B cell (primary cell): Measurements from ENCODE around the gene KLF7. TPM values are rescaled to one million over a fixed set of nuclear protein-coding genes. Genes with fewer than 3 reads are reported as not detected.

ENCODE experiments used
- ATAC-seq: fragments of 200-7000 bp; cut with Tn5 transposase; one replicate; pipeline ENCODE4 v1.10.0; 2021; ENCODE audit warnings: low read depth, mild to moderate bottlenecking, moderate number of reproducible peaks, moderate library complexity
- CTCF ChIA-PET: fragments of 350-600 bp; sonication (Branson Sonifier 250); formaldehyde crosslinking; loops from one replicate; lab custom pipeline; 2021; ENCODE audit warnings: antibody characterized with exemption, inconsistent platforms; lab: Charles Lee
- POLR2A ChIA-PET: fragments of 350-600 bp; sonication (Branson Sonifier 250); formaldehyde crosslinking; loops from one replicate; lab custom pipeline; 2021; ENCODE audit warnings: antibody characterized with exemption; lab: Charles Lee
- DNase-seq: peaks from one replicate; pipeline ENCODE4 v3.0.0; 2013
- H2AFZ ChIP-seq: 2 replicates; pipeline ENCODE4 v1.6.1; 2012; ENCODE audit warnings: mild to moderate bottlenecking, low read depth, low read length; ENCODE audit not compliant: insufficient read depth, poor library complexity, severe bottlenecking
- H3K27ac ChIP-seq, 2 donors: 1 replicate in 1 of 2; 2 replicates in 1 of 2; pipeline ENCODE4 v1.5.1; 2012 to 2013; ENCODE audit warnings: low read length in 2 of 2, mild to moderate bottlenecking in 2 of 2, moderate library complexity in 1 of 2
- H3K27me3 ChIP-seq, 4 experiments: fragments of 200-600 bp in 1 of 4; sonication (generic) in 1 of 4; replicated peaks in 1 of 4; 1 replicate in 2 of 4; 2 replicates in 2 of 4; pipeline versions ENCODE4 v1.6.1 to v1.7.0; 2013 to 2016; ENCODE audit warnings: low read length in 3 of 4, mild to moderate bottlenecking in 2 of 4, mixed read lengths in 1 of 4, moderate library complexity in 1 of 4; ENCODE audit not compliant: insufficient read depth in 4 of 4, control insufficient read depth in 3 of 4; ENCODE audit errors: control extremely low read depth in 1 of 4
- H3K36me3 ChIP-seq, 2 experiments: replicated peaks in 1 of 2; 1 replicate in 1 of 2; 2 replicates in 1 of 2; pipeline versions ENCODE4 v1.6.1 to v1.7.1; 2013; ENCODE audit warnings: low read length in 1 of 2; ENCODE audit not compliant: insufficient read depth in 2 of 2, control insufficient read depth in 1 of 2; ENCODE audit errors: control extremely low read depth in 1 of 2, extremely low read depth in 1 of 2
- H3K4me1 ChIP-seq, 2 donors: fragments of 200-600 bp in 1 of 2; sonication (generic) in 1 of 2; 1 replicate in 1 of 2; 2 replicates in 1 of 2; pipeline versions ENCODE4 v1.5.1 to v1.6.1; 2013 to 2017; ENCODE audit warnings: low read length in 2 of 2; ENCODE audit not compliant: control insufficient read depth in 2 of 2, insufficient read depth in 2 of 2
- H3K4me2 ChIP-seq: replicated peaks from 2 replicates; pipeline ENCODE3; 2012; ENCODE audit warnings: mild to moderate bottlenecking, low read depth, low read length; ENCODE audit not compliant: poor library complexity, severe bottlenecking
- H3K4me3 ChIP-seq, 5 experiments: fragments of 200-600 bp in 1 of 5; sonication (generic) in 1 of 5; 1 replicate in 3 of 5; 2 replicates in 2 of 5; pipeline versions ENCODE4 v1.5.1 to v1.7.0; 2011 to 2016; ENCODE audit warnings: low read length in 4 of 5, mild to moderate bottlenecking in 4 of 5, low read depth in 2 of 5, control low read depth in 1 of 5, moderate library complexity in 1 of 5; ENCODE audit not compliant: insufficient read depth in 1 of 5; ENCODE audit errors: control extremely low read depth in 1 of 5, extremely low read depth in 1 of 5
- H3K79me2 ChIP-seq: fragments of 200-600 bp; sonication (generic); one replicate; pipeline ENCODE4 v1.6.0; 2016; ENCODE audit warnings: low read length; ENCODE audit not compliant: control insufficient read depth, insufficient read depth
- H3K9ac ChIP-seq: fragments of 200-600 bp; sonication (generic); 2 replicates; pipeline ENCODE4 v1.6.1; 2017; ENCODE audit warnings: mild to moderate bottlenecking, low read length, moderate library complexity
- H3K9me3 ChIP-seq, 3 donors: one replicate each; pipeline versions ENCODE4 v1.6.1 to v1.7.1; 2013; ENCODE audit warnings: low read length in 2 of 3; ENCODE audit not compliant: control insufficient read depth in 2 of 3, insufficient read depth in 1 of 3; ENCODE audit errors: control extremely low read depth in 1 of 3
- H4K20me1 ChIP-seq: 2 replicates; pipeline ENCODE4 v1.6.0; 2012; ENCODE audit warnings: mild to moderate bottlenecking, low read length; ENCODE audit not compliant: insufficient read depth, control insufficient read depth, poor library complexity, severe bottlenecking
- H3K27ac Mint-ChIP-seq: one replicate; pipeline ENCODE4 v1.8.0; 2021; ENCODE audit warnings: mixed read lengths
- H3K27me3 Mint-ChIP-seq: one replicate; pipeline ENCODE4 v1.8.0; 2021; ENCODE audit warnings: mixed read lengths
- H3K4me1 Mint-ChIP-seq: one replicate; pipeline ENCODE4 v1.8.0; 2021; ENCODE audit warnings: mixed read lengths
- H3K4me3 Mint-ChIP-seq: one replicate; pipeline ENCODE4 v1.8.0; 2021; ENCODE audit warnings: mixed read lengths
- H3K9me3 Mint-ChIP-seq: one replicate; pipeline ENCODE4 v1.8.0; 2022; ENCODE audit warnings: mixed read lengths; ENCODE audit not compliant: insufficient read depth
- CTCF ChIP-seq: fragments of 200-600 bp; IDR thresholded peaks from one replicate; pipeline ENCODE4 v1.8.0; 2022; ENCODE audit warnings: antibody characterized with exemption, mild to moderate bottlenecking
- EZH2 ChIP-seq: IDR thresholded peaks from 2 replicates; pipeline ENCODE4 v1.6.1; 2012; ENCODE audit warnings: borderline replicate concordance, low read depth, mild to moderate bottlenecking, moderate library complexity, low read length; ENCODE audit not compliant: insufficient read depth, poor library complexity, severe bottlenecking
- WGBS: methylation state at CpG from one replicate; pipeline ENCODE4 v1.1.5; 2013; ENCODE audit warnings: missing lambda C conversion rate; ENCODE audit not compliant: insufficient coverage; 5-methylcytosine and 5-hydroxymethylcytosine counted together
- intact Hi-C: fragments of 100-400 bp; cut with micrococcal nuclease; formaldehyde crosslinking; loops from one replicate; pipeline ENCODE4 v1.10.0; 2022
- polyA plus RNA-seq: library from polyadenylated mRNA; depleted of rRNA; stranded (reverse); fragments of >200 nt; gene quantifications from 2 replicates; pipeline ENCODE4 v1.2.3, GENCODE V29; 2012
- total RNA-seq, 2 donors: library from RNA; stranded (reverse); fragments of 120-200 nt in 1 of 2; gene quantifications; 1 replicate in 1 of 2; 2 replicates in 1 of 2; pipeline versions ENCODE4 v1.2.3 to v1.2.4, GENCODE V29; 2013 to 2022

Gene KLF7
- total and polyA plus RNA-seq, 2 donors (not counting 1 experiment from before 2014, with no cell fraction given) = 46.2 to 93.2 TPM

GRCh38 chr2:207083361-207084110 lies 82.2 kb downstream of the KLF7 start:
- H3K4me3 Mint-ChIP-seq = no peak overlapping the region
- 100% methylated on average over 1 of the region's 2 CpGs for WGBS
- Histone ChIP-seq H3K79me2 (no peaks in the 10 kb centered on the region), H4K20me1 (no peaks in the 10 kb centered on the region), H3K4me2 (no peak overlapping the region), H3K36me3 (peaks cover 3 to 49% of the 10 kb centered on the region in 2 experiments), H2AFZ (no peak overlapping the region), H3K9ac (no peak overlapping the region), H3K27me3 (no peaks in the 10 kb centered on the region), H3K27ac (no peak overlapping the region), H3K9me3 (no peaks in the 10 kb centered on the region), H3K4me1 (peaks cover 5% of the 10 kb centered on the region in 2 donors), H3K4me3 (no peak overlapping the region)
- H3K27ac Mint-ChIP-seq = no peak overlapping the region
- DNase-seq = no peak
- peaks cover 7% of the 10 kb centered on the region for H3K4me1 Mint-ChIP-seq
- ChIA-PET POLR2A (no interaction called here), CTCF (no interaction called here)
- intact Hi-C loops = no loop called here
- H3K9me3 Mint-ChIP-seq = no peaks in the 10 kb centered on the region
- ATAC-seq = no peak
- TF ChIP-seq EZH2 (no peak), CTCF (no peak)
- H3K27me3 Mint-ChIP-seq = no peaks in the 10 kb centered on the region

GRCh38 chr2:207082619-207083018 lies 83.1 kb downstream of the KLF7 start:
- no peak overlapping the region for H3K27ac Mint-ChIP-seq
- no peak for ATAC-seq
- intact Hi-C loops = no loop called here

More at GRCh38 chr2:207082619-207083018, 83.1 kb downstream of the KLF7 start:
- H3K79me2 ChIP-seq = no peaks in the 10 kb centered on the region
- CTCF ChIA-PET = interaction anchor here (1.0 kb wide), 2 partner anchors 9 to 10 kb away, joined by 3 read pairs; no protein-coding TSS in a partner anchor
- H3K36me3 ChIP-seq = peaks cover 3 to 49% of the 10 kb centered on the region in 2 experiments
- H3K9me3 Mint-ChIP-seq = no peaks in the 10 kb centered on the region
- DNase-seq = no peak
- no peaks in the 10 kb centered on the region for H3K9me3 ChIP-seq
- H3K27ac ChIP-seq = no peak overlapping the region
- no peak overlapping the region for H3K9ac ChIP-seq
- H2AFZ ChIP-seq = no peak overlapping the region
- WGBS = 80% methylated on average over 1 of the region's 4 CpGs
- no peaks in the 10 kb centered on the region for H3K4me1 Mint-ChIP-seq
- no peak overlapping the region for H3K4me2 ChIP-seq
- H4K20me1 ChIP-seq = no peaks in the 10 kb centered on the region
- TF ChIP-seq CTCF = no peak
- TF ChIP-seq EZH2 = no peak
- H3K27me3 Mint-ChIP-seq = no peaks in the 10 kb centered on the region
- POLR2A ChIA-PET = no interaction called here
- H3K27me3 ChIP-seq = no peaks in the 10 kb centered on the region
- no peak overlapping the region for H3K4me3 ChIP-seq
- H3K4me1 ChIP-seq = no peaks in the 10 kb centered on the region
- no peak overlapping the region for H3K4me3 Mint-ChIP-seq
